Right cardiac atrium (tissue), 5 donors: ENCODE measurements around the gene CCDC88C. TPM values are rescaled to one million over a fixed set of nuclear protein-coding genes. Genes with fewer than 3 reads are reported as not detected.

Experiments used
- ATAC-seq, 2 donors: fragments of 200-7000 bp; cut with Tn5 transposase; one replicate each; pipeline versions ENCODE4 v1.8.0 to v1.9.1; 2020; ENCODE audit warnings: moderate library complexity in 2 of 2, mild to moderate bottlenecking in 1 of 2
- DNase-seq, 3 donors: peaks; one replicate each; pipeline ENCODE4 v3.0.0-alpha.2; 2020
- H3K27ac ChIP-seq: one replicate; pipeline ENCODE4 v1.5.1; 2013; ENCODE audit warnings: mild to moderate bottlenecking, low read length, control low read depth, moderate library complexity
- H3K27me3 ChIP-seq: one replicate; pipeline ENCODE4 v1.6.1; 2013; ENCODE audit not compliant: control insufficient read depth, insufficient read depth
- H3K4me1 ChIP-seq: one replicate; pipeline ENCODE4 v1.6.1; 2013; ENCODE audit warnings: low read length; ENCODE audit not compliant: control insufficient read depth, insufficient read depth
- H3K4me3 ChIP-seq: one replicate; pipeline ENCODE4 v1.5.1; 2013; ENCODE audit warnings: low read length, control low read depth
- H3K9me3 ChIP-seq: one replicate; pipeline ENCODE4 v1.6.1; 2013; ENCODE audit warnings: low read length; ENCODE audit not compliant: control insufficient read depth
- WGBS: extraction: QIAGEN DNeasy Blood & Tissue Kit; methylation state at CpG from one replicate; pipeline ENCODE4 v1.1.7; 2013; 5-methylcytosine and 5-hydroxymethylcytosine counted together
- intact Hi-C, 4 donors: fragments of 100-400 bp; cut with DNase I; formaldehyde crosslinking; loops; one replicate each; pipeline versions ENCODE4 v1.11.0 to v1.14.0; 2022 to 2023
- polyA plus RNA-seq: library from polyadenylated mRNA; stranded (reverse); fragments of 200-250 nt; gene quantifications from one replicate; pipeline ENCODE4 v1.2.3, GENCODE V29; 2013
- total RNA-seq, 4 donors: library from RNA; stranded (reverse); fragmentation: NEBNext Ultra II Directional; extraction: Animal tissue kit (Norgen Biotek cat#: 25700); gene quantifications; one replicate each; pipeline ENCODE4 v1.2.1, GENCODE V29; 2021
- donor health status: healthy with polysubstance abuse.
- donor health status: DM: no; HTN: yes; CAD: no.
- donor health status: DM: no; HTN: no; CAD: no.
- donor health status: DM: no; HTN: yes; CAD: no; lungs with severe emphysema.
- donor health status: DM: yes; HTN: yes; CAD: no.

CCDC88C gene
- total and polyA plus RNA-seq, 5 donors, result 2.5 to 5.4 (median 4.3) TPM

- H3K27me3 ChIP-seq, result no peaks in the 10 kb centered on the region
- no peak for ATAC-seq
- H3K27ac ChIP-seq, result no peak overlapping the region
- WGBS, result 78% methylated on average over 5 of the region's 5 CpGs
- H3K4me1 ChIP-seq, result no peaks in the 10 kb centered on the region
- H3K4me3 ChIP-seq, result no peak overlapping the region
- intact Hi-C loops, result no loop called here
- no peaks in the 10 kb centered on the region for H3K9me3 ChIP-seq
- no peak for DNase-seq
These were observed 139.3 kb downstream of the CCDC88C start for GRCh38 chr14:91278383-91278715.

- Histone ChIP-seq H3K27ac (no peak overlapping the region), H3K4me1 (no peaks in the 10 kb centered on the region), H3K27me3 (no peaks in the 10 kb centered on the region), H3K9me3 (no peaks in the 10 kb centered on the region), H3K4me3 (no peak overlapping the region)
- intact Hi-C loops, result no loop called here
- WGBS, result 88% methylated on average over 30 of the region's 30 CpGs
- peak in 1 of 3 donors; percentile 47 for DNase-seq
- ATAC-seq, result no peak
These were observed 139.9 kb downstream of the CCDC88C start for GRCh38 chr14:91277546-91278382.

GRCh38 chr14:91274796-91275195 is 142.8 kb downstream of the CCDC88C start:
- H3K27ac ChIP-seq, result no peak overlapping the region
- DNase-seq, result peak in 1 of 3 donors; percentile 15
- WGBS, result 92% methylated on average over 9 of the region's 9 CpGs

GRCh38 chr14:91273885-91274273 is 143.7 kb downstream of the CCDC88C start:
- Histone ChIP-seq H3K9me3 (no peaks in the 10 kb centered on the region), H3K27me3 (no peaks in the 10 kb centered on the region), H3K4me1 (no peaks in the 10 kb centered on the region), H3K4me3 (no peak overlapping the region), H3K27ac (no peak overlapping the region)
- ATAC-seq (no peak), DNase-seq (no peak)
- WGBS, result 89% methylated on average over 13 of the region's 13 CpGs
- intact Hi-C loops, result no loop called here

More at GRCh38 chr14:91274796-91275195, 142.8 kb downstream of the CCDC88C start:
- intact Hi-C loops, result no loop called here
- Histone ChIP-seq H3K9me3 (no peaks in the 10 kb centered on the region), H3K4me1 (no peaks in the 10 kb centered on the region), H3K4me3 (no peak overlapping the region), H3K27me3 (no peaks in the 10 kb centered on the region)
- ATAC-seq, result no peak

DNA sequence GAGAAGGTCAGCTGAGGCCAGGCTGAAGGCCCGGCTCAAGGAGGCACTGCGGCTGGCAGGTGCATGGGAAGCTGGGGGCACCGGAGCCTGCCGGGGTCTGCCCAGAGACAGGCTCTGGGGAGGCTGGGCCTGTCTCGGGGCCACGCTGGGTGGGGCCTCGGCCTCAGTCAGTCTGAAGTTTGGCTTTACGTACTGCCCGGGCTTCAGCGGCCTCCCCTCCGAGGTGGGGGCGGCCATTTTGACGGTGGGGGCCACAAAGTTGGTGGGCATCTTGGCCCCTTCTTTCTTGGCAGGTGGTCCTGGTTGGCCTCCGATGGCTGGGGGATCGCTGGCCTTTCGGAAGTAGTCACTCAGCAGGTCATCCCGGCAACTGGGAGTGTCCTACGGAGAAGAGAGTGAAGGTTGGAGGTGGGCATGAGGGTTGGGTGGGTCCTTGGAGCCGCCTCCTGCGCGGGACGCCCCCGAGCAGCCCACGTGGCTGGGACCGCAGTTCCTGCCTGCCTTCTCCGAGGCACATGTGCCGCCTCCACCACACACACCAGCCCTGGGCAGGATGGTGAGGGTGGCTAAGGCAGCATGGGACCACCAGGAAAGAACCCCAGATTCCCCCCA is 144.2 kb downstream of the CCDC88C start:
- DNase-seq (peak in 1 of 3 donors; percentile 37), ATAC-seq (peak in 1 of 2 donors; percentile 12)

GRCh38 chr14:91272341-91273272 is 145.0 kb downstream of the CCDC88C start:
- WGBS, result 94% methylated on average over 43 of the region's 43 CpGs
- H3K4me1 ChIP-seq, result no peaks in the 10 kb centered on the region
- intact Hi-C loops, result no loop called here
- no peaks in the 10 kb centered on the region for H3K9me3 ChIP-seq
- H3K4me3 ChIP-seq, result no peak overlapping the region
- no peaks in the 10 kb centered on the region for H3K27me3 ChIP-seq
- ATAC-seq (no peak), DNase-seq (peak in 1 of 3 donors; percentile 52)
- H3K27ac ChIP-seq, result no peak overlapping the region

More for the DNA sequence above, 144.2 kb downstream of the CCDC88C start:
- no peaks in the 10 kb centered on the region for H3K27me3 ChIP-seq
- no peak overlapping the region for H3K27ac ChIP-seq
- H3K4me1 ChIP-seq, result no peaks in the 10 kb centered on the region
- H3K4me3 ChIP-seq, result no peak overlapping the region
- no peaks in the 10 kb centered on the region for H3K9me3 ChIP-seq
- intact Hi-C loops, result no loop called here
- 96% methylated on average over 27 of the region's 27 CpGs for WGBS

- no peak overlapping the region for H3K4me3 ChIP-seq
- H3K27me3 ChIP-seq, result no peaks in the 10 kb centered on the region
- 92% methylated on average over 9 of the region's 9 CpGs for WGBS
- DNase-seq (no peak), ATAC-seq (no peak)
- H3K27ac ChIP-seq, result no peak overlapping the region
- no peaks in the 10 kb centered on the region for H3K4me1 ChIP-seq
- intact Hi-C loops, result no loop called here
- H3K9me3 ChIP-seq, result no peaks in the 10 kb centered on the region
These were observed 146.0 kb downstream of the CCDC88C start for GRCh38 chr14:91271639-91272038.

DNA sequence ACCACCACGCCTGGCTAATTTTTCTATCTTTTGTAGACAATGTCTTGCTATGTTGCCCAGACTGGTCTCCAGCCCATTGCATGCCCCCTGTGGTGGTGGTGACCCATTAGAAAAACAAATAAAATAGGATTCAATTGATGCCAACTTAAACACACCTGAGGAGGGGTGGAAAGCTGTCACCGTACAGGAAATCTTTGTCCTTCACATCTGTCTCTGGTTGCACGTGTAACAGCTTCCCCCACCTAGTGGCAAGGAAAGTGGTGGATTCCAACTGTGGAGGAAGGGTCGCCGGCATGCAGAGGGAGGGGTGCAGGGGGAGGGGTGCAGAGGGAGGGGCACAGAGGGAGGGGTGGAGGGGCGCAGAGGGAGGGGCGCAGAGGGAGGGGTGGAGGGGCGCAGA is 147.0 kb downstream of the CCDC88C start:
- ATAC-seq (no peak), DNase-seq (no peak)
- no peaks in the 10 kb centered on the region for H3K27me3 ChIP-seq
- H3K4me3 ChIP-seq, result no peak overlapping the region
- WGBS, result 75% methylated on average over 8 of the region's 8 CpGs
- intact Hi-C loops, result no loop called here
- H3K9me3 ChIP-seq, result no peaks in the 10 kb centered on the region
- H3K27ac ChIP-seq, result no peak overlapping the region
- no peaks in the 10 kb centered on the region for H3K4me1 ChIP-seq

- no peak for DNase-seq
- 95% methylated on average over 6 of the region's 6 CpGs for WGBS
These were observed 147.4 kb downstream of the CCDC88C start for GRCh38 chr14:91270188-91270587.

DNA sequence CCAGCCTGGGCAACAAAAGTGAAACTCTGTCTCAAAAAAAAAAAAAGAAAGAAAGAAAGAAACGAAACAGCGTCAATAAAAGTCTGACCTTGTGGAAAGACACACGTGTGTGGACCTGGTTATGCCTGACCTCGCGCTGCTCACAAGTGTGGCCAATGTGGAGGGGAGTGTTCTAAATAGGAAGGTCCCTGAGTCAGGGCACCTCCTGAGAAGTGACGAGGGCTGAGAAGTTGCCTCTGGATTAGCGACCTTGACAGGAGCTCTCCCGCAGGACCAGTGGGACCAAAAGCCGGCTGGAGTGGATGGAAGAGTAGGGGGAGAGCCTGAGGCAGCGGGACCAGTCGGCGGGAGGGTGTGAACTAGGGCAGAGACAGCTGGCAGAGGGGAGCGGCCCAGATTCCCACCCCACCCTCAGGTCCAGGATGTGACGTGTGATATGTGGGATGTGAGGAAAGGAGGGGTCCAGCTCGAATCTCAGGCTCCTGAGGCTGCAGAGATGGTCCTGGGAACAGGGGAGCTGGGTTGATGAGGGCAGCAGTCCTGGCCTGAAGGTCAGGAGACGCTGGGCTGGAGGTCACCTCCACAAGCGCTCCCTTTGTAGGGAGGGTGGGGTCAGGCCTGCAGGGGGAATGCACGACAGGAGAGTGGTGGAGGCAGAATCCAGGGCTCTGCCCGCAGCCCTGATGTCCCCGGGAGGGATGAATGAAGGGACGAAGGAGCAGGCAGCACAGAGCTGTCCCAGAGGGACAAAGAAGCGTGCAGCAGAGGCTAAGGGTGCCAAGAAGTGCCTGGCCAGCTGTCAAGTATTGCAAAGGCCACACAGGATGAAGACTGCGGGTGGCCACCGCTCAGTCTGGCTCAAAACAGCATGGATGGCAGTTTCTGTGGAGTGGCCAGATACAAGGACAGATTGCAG is 148.3 kb downstream of the CCDC88C start:
- ATAC-seq (peak; percentile 61 to 67), DNase-seq (peak; percentile 43 to 78 (median 73))
- 49% methylated on average over 24 of the region's 24 CpGs for WGBS
- Histone ChIP-seq H3K27me3 (no peaks in the 10 kb centered on the region), H3K9me3 (no peaks in the 10 kb centered on the region), H3K4me1 (no peaks in the 10 kb centered on the region), H3K4me3 (no peak overlapping the region), H3K27ac (no peak overlapping the region)
- intact Hi-C loops, result no loop called here

More at GRCh38 chr14:91270188-91270587, 147.4 kb downstream of the CCDC88C start:
- no peaks in the 10 kb centered on the region for H3K9me3 ChIP-seq
- H3K27me3 ChIP-seq, result no peaks in the 10 kb centered on the region
- H3K4me1 ChIP-seq, result no peaks in the 10 kb centered on the region
- H3K27ac ChIP-seq, result no peak overlapping the region
- H3K4me3 ChIP-seq, result no peak overlapping the region
- intact Hi-C loops, result no loop called here
- ATAC-seq, result no peak
